Omental fat pad (tissue), 4 donors: ENCODE results near the gene INO80C. TPM values are rescaled to one million over a fixed set of nuclear protein-coding genes. Genes with fewer than 3 reads are reported as not detected.

Experiments
- ATAC-seq: fragments of 150-250 bp; one replicate; pipeline ENCODE4 v1.9.1; 2016; ENCODE audit warnings: mild to moderate bottlenecking, moderate library complexity; ENCODE audit not compliant: low FRiP score
- DNase-seq: peaks from one replicate; pipeline ENCODE4 v3.0.0-alpha.2; 2019; ENCODE audit warnings: low spot score
- CTCF ChIP-seq, 3 donors: fragments of 450-650 bp; IDR thresholded peaks; one replicate each; pipeline ENCODE4 v1.5.1; 2016 to 2017; ENCODE audit warnings: antibody characterized with exemption in 3 of 3, mild to moderate bottlenecking in 3 of 3, moderate library complexity in 2 of 3
- small RNA-seq: library from RNA; depleted of rRNA; stranded (forward); fragments of <200 nt; gene quantifications from one replicate; pipeline ENCODE3, GENCODE V24; 2016
- total RNA-seq, 4 donors: library from RNA; depleted of rRNA; stranded (reverse); fragments of >200 nt; gene quantifications; one replicate each; pipeline ENCODE4 v1.1.0, GENCODE V29; 2016

INO80C gene
- total RNA-seq, 4 donors from 2014 or later, result 6.3 to 20.7 (median 9.6) TPM

DNA sequence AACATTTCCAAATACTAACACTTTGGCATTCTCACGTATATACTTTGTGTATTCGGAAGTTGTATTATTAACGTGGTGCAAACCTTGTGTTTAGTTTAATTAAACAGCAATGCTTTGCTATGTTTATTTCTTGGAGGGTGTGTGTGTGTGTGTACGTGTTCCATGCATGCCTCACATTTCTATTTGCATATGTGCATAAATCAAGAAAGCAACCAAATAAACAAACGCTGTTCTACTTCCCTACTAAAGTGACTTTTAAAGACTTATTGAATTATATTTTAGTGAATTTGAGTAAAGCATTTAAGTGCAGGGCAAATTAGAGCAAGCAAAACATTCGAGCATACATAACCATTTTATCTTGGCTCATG, 66.4 kb downstream of the INO80C start:
- no peak for ATAC-seq
- DNase-seq, result no peak
- TF ChIP-seq CTCF (IDR thresholded peaks at IDR 0.05), result no peak

DNA sequence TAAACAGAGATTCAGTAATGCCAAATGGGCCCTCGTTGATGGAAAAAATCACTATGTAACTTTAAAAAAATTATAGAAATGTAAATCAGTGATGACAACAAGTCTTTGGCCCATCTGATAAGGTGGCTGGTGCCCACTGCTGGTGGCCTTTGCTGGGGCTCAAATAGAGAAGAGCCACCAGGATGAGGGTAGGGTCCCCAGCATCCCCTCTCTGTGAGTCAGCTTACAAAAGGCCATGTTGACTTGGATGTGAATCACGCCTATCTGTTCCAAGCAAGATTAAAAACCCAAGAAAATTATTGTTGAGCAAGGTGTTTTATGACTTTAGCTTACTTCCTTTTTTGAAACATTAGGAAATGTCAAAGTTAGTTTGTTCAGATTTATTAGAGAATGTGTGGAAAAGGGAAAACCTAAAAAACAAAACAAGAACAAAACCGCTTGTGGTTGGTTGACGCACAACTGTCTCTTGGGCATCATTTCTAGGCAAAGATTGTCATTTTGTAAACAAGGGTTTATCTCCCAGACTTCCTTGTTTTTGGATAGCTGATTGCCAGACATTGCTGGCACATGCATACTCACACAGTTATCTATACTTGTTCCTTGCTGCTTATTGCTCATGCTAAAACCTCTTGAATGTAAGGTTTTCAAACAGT, 66.9 kb downstream of the INO80C start:
- DNase-seq (no peak), ATAC-seq (no peak)
- TF ChIP-seq CTCF (IDR thresholded peaks at IDR 0.05), result no peak

DNA sequence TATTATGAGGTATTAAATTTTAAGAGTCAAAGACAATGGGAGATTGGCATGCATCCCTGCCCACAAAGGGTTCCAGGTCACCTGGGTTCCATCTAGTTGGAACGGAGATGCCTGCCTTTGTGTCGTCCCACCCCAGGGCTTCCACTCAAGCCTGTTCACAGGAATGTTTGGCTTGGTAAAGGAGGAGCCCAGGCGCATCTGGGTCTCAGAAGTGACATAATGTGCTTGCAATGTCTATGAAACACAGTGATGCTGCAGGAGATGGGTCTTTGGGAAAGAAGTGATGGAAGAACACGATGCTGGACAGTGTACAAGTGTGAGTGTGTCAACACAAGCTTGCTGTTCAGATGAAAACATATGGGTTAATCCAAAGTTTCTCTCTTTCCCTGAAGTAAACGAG, 71.0 kb downstream of the INO80C start:
- no peak for TF ChIP-seq CTCF (IDR thresholded peaks at IDR 0.05)
- DNase-seq (no peak), ATAC-seq (no peak)

DNA sequence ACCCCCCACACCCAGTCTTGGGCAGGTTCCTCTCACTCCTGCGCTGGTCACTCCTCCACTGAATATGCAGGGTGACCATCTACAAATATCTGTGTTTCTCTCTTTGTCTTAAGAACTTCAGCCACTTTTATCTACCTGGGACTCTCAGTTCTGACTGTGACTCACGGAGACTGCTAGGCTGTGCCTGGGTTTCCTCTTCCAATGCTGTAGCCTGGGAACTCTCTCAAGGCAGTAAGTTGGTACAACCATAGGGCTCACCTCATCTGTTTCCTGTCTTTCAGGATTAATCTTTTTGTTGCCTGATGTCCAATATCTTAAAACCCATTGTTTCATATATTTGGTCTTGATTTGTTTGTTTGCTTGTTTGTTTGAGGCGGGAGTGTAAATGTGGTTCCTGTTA, 73.4 kb downstream of the INO80C start:
- no peak for DNase-seq
- no peak for TF ChIP-seq CTCF (IDR thresholded peaks at IDR 0.05)
- ATAC-seq, result no peak

- no peak for TF ChIP-seq CTCF (IDR thresholded peaks at IDR 0.05)
- no peak for DNase-seq
- no peak for ATAC-seq
These were observed 75.5 kb downstream of the INO80C start for GRCh38 chr18:35422237-35422636.

GRCh38 chr18:35418610-35419009, 79.2 kb downstream of the INO80C start:
- no peak for ATAC-seq
- TF ChIP-seq CTCF (IDR thresholded peaks at IDR 0.05), result no peak
- no peak for DNase-seq

Small RNAs within 50 kb of the gene (small RNA-seq; reads per million reads assigned to genes)
- not detected for gene AC007998.5

Other genes with a start within 250 kb of the INO80C start
- 10 to 100 TPM in 3 of 4 donors, 1 to 10 TPM in 1; 9.5 to 14.0 (median 13.6) TPM for gene ZSCAN30, start 207.7 kb downstream of the INO80C start, total RNA-seq
- 10 to 100 TPM; 24.8 to 41.9 (median 30.8) TPM for gene ZNF24, start 153.5 kb downstream of the INO80C start, total RNA-seq
- gene ZNF396, start 120.6 kb downstream of the INO80C start, total RNA-seq, result 1 to 10 TPM in 2 of 4 donors, under 1 TPM in 2; 0.60 to 2.2 (median 1.1) TPM
- 10 to 100 TPM; 42.7 to 59.7 (median 54.1) TPM for gene GALNT1, start 83.8 kb upstream of the INO80C start, total RNA-seq